Neuronal stem cell (in vitro differentiated cells): ENCODE measurements around the gene LPCAT1.

Experiments used
- DNase-seq: peaks from one replicate; pipeline ENCODE4 v3.0.0-alpha.2; 2013; ENCODE audit warnings: low spot score
- H2AFZ ChIP-seq: one replicate; pipeline ENCODE4 v1.6.1; 2013; ENCODE audit warnings: mild to moderate bottlenecking, low read length, inconsistent platforms
- H2AK5ac ChIP-seq: 2 replicates; pipeline ENCODE4 v1.6.1; 2013; ENCODE audit warnings: low read depth, mild to moderate bottlenecking, inconsistent platforms, low read length, moderate library complexity, mixed read lengths
- H2BK120ac ChIP-seq: 2 replicates; pipeline ENCODE4 v1.6.1; 2013; ENCODE audit warnings: low read depth, mild to moderate bottlenecking, inconsistent platforms, low read length, moderate library complexity, mixed read lengths
- H2BK12ac ChIP-seq: one replicate; pipeline ENCODE4 v1.6.1; 2013; ENCODE audit warnings: low read length, inconsistent platforms
- H2BK15ac ChIP-seq: 2 replicates; pipeline ENCODE4 v1.6.1; 2013; ENCODE audit warnings: mild to moderate bottlenecking, low read length, inconsistent platforms, mixed read lengths
- H2BK5ac ChIP-seq: one replicate; pipeline ENCODE4 v1.6.1; 2013; ENCODE audit warnings: inconsistent platforms, mild to moderate bottlenecking, low read length, moderate library complexity
- H3K14ac ChIP-seq: one replicate; pipeline ENCODE4 v1.6.1; 2013; ENCODE audit warnings: low read length, inconsistent platforms
- H3K18ac ChIP-seq: 2 replicates; pipeline ENCODE4 v1.6.1; 2013; ENCODE audit warnings: low read length, inconsistent platforms
- H3K23ac ChIP-seq: 2 replicates; pipeline ENCODE4 v1.6.1; 2013; ENCODE audit warnings: low read depth, mild to moderate bottlenecking, mixed read lengths, low read length, inconsistent platforms; ENCODE audit not compliant: poor library complexity
- H3K27ac ChIP-seq: replicated peaks from 3 replicates; pipeline ENCODE4 v1.5.1; 2013; ENCODE audit warnings: low read length, inconsistent platforms
- H3K27me3 ChIP-seq, 3 experiments: 2 replicates each; pipeline ENCODE4 v1.6.1; 2013; ENCODE audit warnings: low read length in 3 of 3, mild to moderate bottlenecking in 2 of 3, inconsistent platforms in 1 of 3, low read depth in 1 of 3, mixed read lengths in 1 of 3, moderate library complexity in 1 of 3; ENCODE audit not compliant: control insufficient read depth in 3 of 3, insufficient read depth in 3 of 3
- H3K36me3 ChIP-seq, 2 donors: replicated peaks in 1 of 2; 2 replicates each; pipeline ENCODE4 v1.6.1; 2013; ENCODE audit warnings: low read length in 2 of 2; ENCODE audit not compliant: control insufficient read depth in 2 of 2, insufficient read depth in 2 of 2
- H3K4ac ChIP-seq: 2 replicates; pipeline ENCODE4 v1.6.1; 2013; ENCODE audit warnings: inconsistent platforms, mild to moderate bottlenecking, low read length, moderate library complexity
- H3K4me1 ChIP-seq, 2 donors: 1 replicate in 1 of 2; 2 replicates in 1 of 2; pipeline ENCODE4 v1.6.1; 2013; ENCODE audit warnings: low read length in 2 of 2, low read depth in 1 of 2; ENCODE audit not compliant: control insufficient read depth in 2 of 2, insufficient read depth in 1 of 2
- H3K4me2 ChIP-seq: one replicate; pipeline ENCODE4 v1.6.1; 2013; ENCODE audit warnings: mild to moderate bottlenecking, low read length, inconsistent platforms; ENCODE audit not compliant: insufficient read depth, poor library complexity, severe bottlenecking
- H3K4me3 ChIP-seq, 2 donors: 2 replicates each; pipeline ENCODE4 v1.5.1; 2013; ENCODE audit warnings: low read length in 2 of 2, mild to moderate bottlenecking in 2 of 2, inconsistent platforms in 1 of 2, moderate library complexity in 1 of 2
- H3K79me1 ChIP-seq: one replicate; pipeline ENCODE4 v1.6.1; 2013; ENCODE audit warnings: low read depth, mild to moderate bottlenecking, inconsistent platforms, low read length, moderate library complexity
- H3K9ac ChIP-seq: one replicate; pipeline ENCODE4 v1.6.1; 2013; ENCODE audit warnings: mild to moderate bottlenecking, low read depth, low read length, inconsistent platforms; ENCODE audit not compliant: poor library complexity
- H3K9me3 ChIP-seq, 2 donors: replicated peaks in 1 of 2; 2 replicates each; pipeline versions ENCODE3 to v1.6.1; 2013; ENCODE audit warnings: low read length in 2 of 2, mild to moderate bottlenecking in 2 of 2, inconsistent platforms in 1 of 2, low read depth in 1 of 2, mixed read lengths in 1 of 2, moderate library complexity in 1 of 2; ENCODE audit not compliant: control insufficient read depth in 2 of 2, insufficient read depth in 1 of 2
- H4K8ac ChIP-seq: one replicate; pipeline ENCODE4 v1.6.1; 2013; ENCODE audit warnings: low read depth, mild to moderate bottlenecking, inconsistent platforms, low read length, moderate library complexity
- H4K91ac ChIP-seq: one replicate; pipeline ENCODE4 v1.6.1; 2013; ENCODE audit warnings: low read length, low read depth, mild to moderate bottlenecking, inconsistent platforms; ENCODE audit not compliant: poor library complexity
- WGBS, 2 donors: extraction: QIAGEN DNeasy Blood & Tissue Kit; methylation state at CpG; one replicate each; pipeline ENCODE4 v1.1.7; 2013; ENCODE audit warnings: missing lambda C conversion rate in 2 of 2, mixed read lengths in 1 of 2; ENCODE audit not compliant: insufficient read length in 2 of 2, insufficient replicate concordance in 1 of 2; ENCODE audit errors: extremely low coverage in 2 of 2; 5-methylcytosine and 5-hydroxymethylcytosine counted together

The LPCAT1 gene

GRCh38 chr5:1471997-1472963, 51.5 kb downstream of the LPCAT1 start:
- no peak overlapping the region for H4K91ac ChIP-seq
- H3K23ac ChIP-seq: no peak overlapping the region
- H2BK12ac ChIP-seq: no peak overlapping the region
- no peak overlapping the region for H3K14ac ChIP-seq
- no peak overlapping the region for H4K8ac ChIP-seq
- H3K36me3 ChIP-seq: peaks cover 40 to 69% of the 10 kb centered on the region in 2 donors
- no peak overlapping the region for H3K4me3 ChIP-seq
- no CpG with 5 or more reads among the region's 27 CpGs for WGBS, 2 donors
- no peak overlapping the region for H3K27ac ChIP-seq
- DNase-seq: no peak
- peaks cover 0 to 9% of the 10 kb centered on the region in 2 donors for H3K4me1 ChIP-seq
- no peak overlapping the region for H2BK120ac ChIP-seq
- H2AFZ ChIP-seq: no peak overlapping the region
- H2BK15ac ChIP-seq: no peak overlapping the region
- no peaks in the 10 kb centered on the region for H3K27me3 ChIP-seq
- H3K18ac ChIP-seq: no peak overlapping the region
- H3K4ac ChIP-seq: no peak overlapping the region
- no peaks in the 10 kb centered on the region for H3K9me3 ChIP-seq
- H3K4me2 ChIP-seq: no peak overlapping the region
- peak overlapping the region; percentile 90 for H2BK5ac ChIP-seq
- H3K9ac ChIP-seq: no peak overlapping the region
- H3K79me1 ChIP-seq: peaks cover 3% of the 10 kb centered on the region
- H2AK5ac ChIP-seq: no peak overlapping the region

- Histone ChIP-seq H3K9ac (no peak overlapping the region), H3K36me3 (peaks cover 34 to 64% of the 10 kb centered on the region in 2 donors), H3K79me1 (peaks cover 6% of the 10 kb centered on the region), H2BK15ac (no peak overlapping the region), H3K23ac (no peak overlapping the region), H2AFZ (no peak overlapping the region), H3K9me3 (no peaks in the 10 kb centered on the region), H3K4me2 (no peak overlapping the region), H2BK12ac (no peak overlapping the region), H2BK120ac (no peak overlapping the region), H3K4me1 (peaks cover 0 to 9% of the 10 kb centered on the region in 2 donors), H3K18ac (no peak overlapping the region), H2AK5ac (no peak overlapping the region), H3K27me3 (no peaks in the 10 kb centered on the region), H4K91ac (no peak overlapping the region), H3K4ac (no peak overlapping the region), H3K14ac (no peak overlapping the region), H2BK5ac (no peak overlapping the region), H3K4me3 (no peak overlapping the region), H3K27ac (no peak overlapping the region), H4K8ac (no peak overlapping the region)
- WGBS, 2 donors: no CpG with 5 or more reads among the region's 8 CpGs
- no peak for DNase-seq
These were observed 52.4 kb downstream of the LPCAT1 start for GRCh38 chr5:1471240-1471853.

- Histone ChIP-seq H2BK120ac (no peak overlapping the region), H2BK12ac (no peak overlapping the region), H2AK5ac (no peak overlapping the region), H3K79me1 (peaks cover 6% of the 10 kb centered on the region), H2BK15ac (no peak overlapping the region), H3K4me3 (no peak overlapping the region), H2AFZ (no peak overlapping the region), H4K8ac (no peak overlapping the region), H3K23ac (peak overlapping the region; percentile 81), H3K27ac (no peak overlapping the region), H3K4me2 (no peak overlapping the region), H3K4ac (no peak overlapping the region), H3K18ac (no peak overlapping the region), H3K14ac (no peak overlapping the region), H3K9ac (no peak overlapping the region), H2BK5ac (no peak overlapping the region), H3K27me3 (no peaks in the 10 kb centered on the region), H4K91ac (no peak overlapping the region), H3K36me3 (peaks cover 39 to 64% of the 10 kb centered on the region in 2 donors), H3K4me1 (peaks cover 0 to 9% of the 10 kb centered on the region in 2 donors), H3K9me3 (peaks cover 0 to under 1% of the 10 kb centered on the region in 2 donors)
- WGBS, 2 donors: no CpG with 5 or more reads among the region's 18 CpGs
- no peak for DNase-seq
These were observed 53.0 kb downstream of the LPCAT1 start for GRCh38 chr5:1470762-1471211.
